ENCODE measurements around the gene NT5E.

DNA sequence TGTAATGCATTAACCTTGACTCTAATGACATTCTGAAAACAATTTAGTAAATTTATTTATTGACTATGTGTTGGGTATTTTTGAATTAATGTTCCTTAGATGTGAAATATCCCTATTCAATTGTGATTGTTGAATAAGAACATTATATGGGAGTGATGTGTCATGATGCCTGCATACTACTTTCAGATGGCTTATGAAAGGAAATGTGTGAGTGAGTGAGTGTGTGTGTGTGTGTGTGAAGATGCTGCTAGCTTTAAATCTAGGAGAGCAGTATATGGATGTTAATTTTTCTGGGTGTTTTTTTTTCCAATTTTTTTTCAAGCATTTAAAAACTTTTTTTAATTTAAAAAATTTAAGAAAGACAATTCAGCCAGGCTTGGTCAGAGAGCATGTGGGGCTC lies 32.5 kb upstream of the NT5E start:
- TF ChIP-seq, protein P1, sequence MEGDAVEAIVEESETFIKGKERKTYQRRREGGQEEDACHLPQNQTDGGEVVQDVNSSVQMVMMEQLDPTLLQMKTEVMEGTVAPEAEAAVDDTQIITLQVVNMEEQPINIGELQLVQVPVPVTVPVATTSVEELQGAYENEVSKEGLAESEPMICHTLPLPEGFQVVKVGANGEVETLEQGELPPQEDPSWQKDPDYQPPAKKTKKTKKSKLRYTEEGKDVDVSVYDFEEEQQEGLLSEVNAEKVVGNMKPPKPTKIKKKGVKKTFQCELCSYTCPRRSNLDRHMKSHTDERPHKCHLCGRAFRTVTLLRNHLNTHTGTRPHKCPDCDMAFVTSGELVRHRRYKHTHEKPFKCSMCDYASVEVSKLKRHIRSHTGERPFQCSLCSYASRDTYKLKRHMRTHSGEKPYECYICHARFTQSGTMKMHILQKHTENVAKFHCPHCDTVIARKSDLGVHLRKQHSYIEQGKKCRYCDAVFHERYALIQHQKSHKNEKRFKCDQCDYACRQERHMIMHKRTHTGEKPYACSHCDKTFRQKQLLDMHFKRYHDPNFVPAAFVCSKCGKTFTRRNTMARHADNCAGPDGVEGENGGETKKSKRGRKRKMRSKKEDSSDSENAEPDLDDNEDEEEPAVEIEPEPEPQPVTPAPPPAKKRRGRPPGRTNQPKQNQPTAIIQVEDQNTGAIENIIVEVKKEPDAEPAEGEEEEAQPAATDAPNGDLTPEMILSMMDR (IDR thresholded peaks at IDR 0.05) = no peak
- no peak for TF ChIP-seq POLR2A (IDR thresholded peaks at IDR 0.05)

Measured in esophagus squamous epithelium (tissue), 4 donors.